Gastroesophageal sphincter (tissue), 4 donors: Measurements from ENCODE around the gene MACF1. TPM values are rescaled to one million over a fixed set of nuclear protein-coding genes. Genes with fewer than 3 reads are reported as not detected.
A peak's percentile ranks its signal among the peaks of the same experiment; 100 is the strongest.

Experiments used
- ATAC-seq: fragments of 150-250 bp; one replicate; pipeline ENCODE4 v1.9.1; 2016; ENCODE audit warnings: mild to moderate bottlenecking, moderate library complexity
- H3K27ac ChIP-seq, 4 donors: fragments of 200-600 bp; sonication (generic) in 3 of 4; 1 replicate in 3 of 4; 2 replicates in 1 of 4; pipeline ENCODE4 v1.5.1; 2016 to 2019
- H3K27me3 ChIP-seq: fragments of 200-600 bp; sonication (generic); one replicate; pipeline ENCODE4 v1.5.1; 2019
- H3K36me3 ChIP-seq, 2 donors: fragments of 200-600 bp; sonication (generic); one replicate each; pipeline ENCODE4 v1.5.1; 2019; ENCODE audit warnings: control low read depth in 1 of 2
- H3K4me1 ChIP-seq, 3 donors: fragments of 200-600 bp; sonication (generic); 1 replicate in 2 of 3; 2 replicates in 1 of 3; pipeline ENCODE4 v1.5.1; 2016 to 2019; ENCODE audit warnings: control low read depth in 2 of 3
- H3K4me3 ChIP-seq, 2 donors: fragments of 200-600 bp; sonication (generic); one replicate each; pipeline ENCODE4 v1.5.1; 2019; ENCODE audit warnings: mild to moderate bottlenecking in 1 of 2, moderate library complexity in 1 of 2
- H3K9me3 ChIP-seq, 3 donors: fragments of 200-600 bp; sonication (generic); one replicate each; pipeline ENCODE4 v1.5.1; 2017 to 2019; ENCODE audit warnings: control low read depth in 2 of 3
- CTCF ChIP-seq, 4 experiments: fragments of 200-600 bp in 2 of 4; fragments of 450-650 bp in 2 of 4; sonication (generic) in 1 of 4; IDR thresholded peaks; one replicate each; pipeline ENCODE4 v1.5.1; 2017 to 2019; ENCODE audit warnings: antibody characterized with exemption in 4 of 4, mild to moderate bottlenecking in 2 of 4, moderate library complexity in 2 of 4
- EP300 ChIP-seq: sonication (generic); formaldehyde crosslinking; IDR thresholded peaks from one replicate; pipeline ENCODE4 v1.6.1; 2017; ENCODE audit warnings: antibody characterized with exemption, mild to moderate bottlenecking
- POLR2A ChIP-seq, 2 donors: fragments of 450-650 bp; IDR thresholded peaks; one replicate each; pipeline ENCODE4 v1.6.1; 2017; ENCODE audit warnings: antibody characterized with exemption in 2 of 2, mild to moderate bottlenecking in 2 of 2, moderate library complexity in 1 of 2
- POLR2AphosphoS5 ChIP-seq: sonication (generic); formaldehyde crosslinking; IDR thresholded peaks from one replicate; pipeline ENCODE4 v1.6.1; 2017; ENCODE audit warnings: antibody characterized with exemption
- WGBS, 2 donors: methylation state at CpG; one replicate each; pipeline ENCODE4 v1.1.5; 2018; ENCODE audit warnings: low coverage in 1 of 2; 5-methylcytosine and 5-hydroxymethylcytosine counted together
- total RNA-seq, 4 donors: library from RNA; depleted of rRNA; stranded (reverse); fragments of >200 nt; gene quantifications; one replicate each; pipeline ENCODE4 v1.1.0, GENCODE V29; 2016

MACF1 gene
- total RNA-seq, 4 donors from 2014 or later = 454 to 752 (median 541) TPM

- no peaks in the 10 kb centered on the region for H3K27me3 ChIP-seq
- ATAC-seq = no peak
- H3K27ac ChIP-seq = no peak overlapping the region
- peaks cover 16 to 92% of the 10 kb centered on the region in 2 donors for H3K36me3 ChIP-seq
- WGBS, 2 donors = 76 to 92% methylated on average over 2 to 4 of the region's 4 CpGs
- no peak overlapping the region for H3K4me3 ChIP-seq
- H3K4me1 ChIP-seq = no peaks in the 10 kb centered on the region
- TF ChIP-seq EP300 (no peak), POLR2A (IDR thresholded peaks at IDR 0.05) (no peak), CTCF (IDR thresholded peaks at IDR 0.05) (no peak), POLR2AphosphoS5 (no peak)
- no peaks in the 10 kb centered on the region for H3K9me3 ChIP-seq
Measured at GRCh38 chr1:39310691-39311090, 106.2 kb downstream of the MACF1 start.

GRCh38 chr1:39317111-39317510 is 112.6 kb downstream of the MACF1 start:
- Histone ChIP-seq H3K27me3 (no peaks in the 10 kb centered on the region), H3K9me3 (no peaks in the 10 kb centered on the region), H3K4me1 (no peaks in the 10 kb centered on the region), H3K36me3 (peaks cover 9 to 96% of the 10 kb centered on the region in 2 donors), H3K4me3 (no peak overlapping the region), H3K27ac (no peak overlapping the region)
- TF ChIP-seq POLR2A (IDR thresholded peaks at IDR 0.05) = no peak
- no peak for TF ChIP-seq EP300
- no peak for TF ChIP-seq CTCF (IDR thresholded peaks at IDR 0.05)
- TF ChIP-seq POLR2AphosphoS5 = no peak
- ATAC-seq = no peak
- 75 to 88% methylated on average over 7 to 8 of the region's 8 CpGs for WGBS, 2 donors

GRCh38 chr1:39317910-39318633 is 113.6 kb downstream of the MACF1 start:
- peak overlapping the region in 2 of 4 donors; percentile 28 to 29 for H3K27ac ChIP-seq
- H3K36me3 ChIP-seq = peaks cover 9 to 96% of the 10 kb centered on the region in 2 donors
- TF ChIP-seq POLR2A (IDR thresholded peaks at IDR 0.05) (no peak), CTCF (IDR thresholded peaks at IDR 0.05) (no peak), EP300 (no peak), POLR2AphosphoS5 (no peak)
- H3K4me1 ChIP-seq = peaks cover 0 to 4% (median 0%) of the 10 kb centered on the region in 3 donors
- ATAC-seq = no peak
- 73 to 80% methylated on average over 3 to 6 of the region's 6 CpGs for WGBS, 2 donors
- no peak overlapping the region for H3K4me3 ChIP-seq
- H3K27me3 ChIP-seq = no peaks in the 10 kb centered on the region
- H3K9me3 ChIP-seq = no peaks in the 10 kb centered on the region

- WGBS, 2 donors = 93% methylated on average over 1 of the region's 1 CpG; no CpG with 5 or more reads in 1 of the 2 donors
- peaks cover 0 to 4% (median 0%) of the 10 kb centered on the region in 3 donors for H3K4me1 ChIP-seq
- TF ChIP-seq CTCF (IDR thresholded peaks at IDR 0.05) (no peak), POLR2A (IDR thresholded peaks at IDR 0.05) (no peak), EP300 (no peak), POLR2AphosphoS5 (no peak)
- H3K36me3 ChIP-seq = peaks cover 12 to 100% of the 10 kb centered on the region in 2 donors
- no peaks in the 10 kb centered on the region for H3K27me3 ChIP-seq
- no peaks in the 10 kb centered on the region for H3K9me3 ChIP-seq
- H3K27ac ChIP-seq = peak overlapping the region in 1 of 4 donors; percentile 48
- no peak overlapping the region for H3K4me3 ChIP-seq
- ATAC-seq = no peak
Measured at GRCh38 chr1:39321979-39322378, 117.5 kb downstream of the MACF1 start.

GRCh38 chr1:39322431-39322830 is 117.9 kb downstream of the MACF1 start:
- Histone ChIP-seq H3K36me3 (peaks cover 10 to 100% of the 10 kb centered on the region in 2 donors), H3K27me3 (no peaks in the 10 kb centered on the region), H3K9me3 (no peaks in the 10 kb centered on the region), H3K27ac (peak overlapping the region in 3 of 4 donors; percentile 18 to 48 (median 21)), H3K4me1 (peaks cover 0 to 4% (median 0%) of the 10 kb centered on the region in 3 donors), H3K4me3 (no peak overlapping the region)
- no peak for TF ChIP-seq POLR2AphosphoS5
- ATAC-seq = no peak
- 45 to 73% methylated on average over 3 to 6 of the region's 6 CpGs for WGBS, 2 donors
